H9 (cell line): ENCODE data around the gene PARP8. TPM values are rescaled to one million over a fixed set of nuclear protein-coding genes. Genes with fewer than 3 reads are reported as not detected.

ENCODE experiments used
- DNase-seq: peaks from one replicate; pipeline ENCODE4 v3.0.0-alpha.2; 2017
- H2AFZ ChIP-seq: one replicate; pipeline ENCODE4 v1.6.1; 2013; ENCODE audit warnings: mild to moderate bottlenecking, low read length, control low read depth, moderate library complexity
- H2AK5ac ChIP-seq: 2 replicates; pipeline ENCODE4 v1.6.1; 2013; ENCODE audit warnings: low read length, control low read depth, mixed read lengths; ENCODE audit not compliant: insufficient read length
- H2BK120ac ChIP-seq: one replicate; pipeline ENCODE4 v1.6.1; 2013; ENCODE audit warnings: low read depth, mild to moderate bottlenecking, low read length, control low read depth, inconsistent platforms; ENCODE audit not compliant: poor library complexity, severe bottlenecking
- H2BK12ac ChIP-seq: 2 replicates; pipeline ENCODE4 v1.6.1; 2013; ENCODE audit warnings: low read length, control low read depth, mixed read lengths, low read depth; ENCODE audit not compliant: insufficient read length
- H2BK15ac ChIP-seq: 2 replicates; pipeline ENCODE4 v1.6.1; 2013; ENCODE audit warnings: low read depth, low read length, control low read depth
- H2BK20ac ChIP-seq: one replicate; pipeline ENCODE4 v1.6.1; 2013; ENCODE audit warnings: low read depth, mild to moderate bottlenecking, low read length, control low read depth, inconsistent platforms; ENCODE audit not compliant: poor library complexity, severe bottlenecking
- H2BK5ac ChIP-seq: 2 replicates; pipeline ENCODE4 v1.6.1; 2013; ENCODE audit warnings: low read length, control low read depth, mixed read lengths; ENCODE audit not compliant: insufficient read length
- H3K14ac ChIP-seq: 2 replicates; pipeline ENCODE4 v1.6.1; 2013; ENCODE audit warnings: low read length, control low read depth; ENCODE audit not compliant: insufficient read depth
- H3K18ac ChIP-seq: 2 replicates; pipeline ENCODE4 v1.6.1; 2013; ENCODE audit warnings: low read depth, mild to moderate bottlenecking, mixed read lengths, low read length, control low read depth; ENCODE audit not compliant: insufficient read length
- H3K23ac ChIP-seq: 2 replicates; pipeline ENCODE4 v1.6.1; 2013; ENCODE audit warnings: low read length, control low read depth, mixed read lengths, low read depth; ENCODE audit not compliant: insufficient read length
- H3K23me2 ChIP-seq: 2 replicates; pipeline ENCODE4 v1.6.1; 2013; ENCODE audit warnings: low read depth, mild to moderate bottlenecking, mixed read lengths, low read length, control low read depth; ENCODE audit not compliant: insufficient read length, poor library complexity, severe bottlenecking
- H3K27ac ChIP-seq: 2 replicates; pipeline ENCODE4 v1.5.1; 2013; ENCODE audit warnings: low read length, control low read depth, mixed read lengths, low read depth; ENCODE audit not compliant: insufficient read length
- H3K27me3 ChIP-seq: 2 replicates; pipeline ENCODE4 v1.6.1; 2013; ENCODE audit warnings: low read length, control low read depth, inconsistent platforms; ENCODE audit not compliant: insufficient read depth
- H3K4ac ChIP-seq: 2 replicates; pipeline ENCODE4 v1.6.1; 2013; ENCODE audit warnings: low read depth, mild to moderate bottlenecking, control low read depth, inconsistent platforms, low read length, moderate library complexity
- H3K4me1 ChIP-seq: 2 replicates; pipeline ENCODE4 v1.6.1; 2013; ENCODE audit warnings: low read length, control low read depth, inconsistent platforms; ENCODE audit not compliant: insufficient read depth
- H3K4me2 ChIP-seq: 2 replicates; pipeline ENCODE4 v1.6.1; 2013; ENCODE audit warnings: low read length, control low read depth, mixed read lengths; ENCODE audit not compliant: insufficient read length, insufficient read depth
- H3K56ac ChIP-seq: 2 replicates; pipeline ENCODE4 v1.6.1; 2013; ENCODE audit warnings: low read depth, mild to moderate bottlenecking, mixed read lengths, low read length, control low read depth; ENCODE audit not compliant: insufficient read length
- H3K79me1 ChIP-seq: 2 replicates; pipeline ENCODE4 v1.6.1; 2013; ENCODE audit warnings: low read depth, mild to moderate bottlenecking, moderate library complexity, low read length, control low read depth, inconsistent platforms; ENCODE audit not compliant: insufficient read depth, poor library complexity, severe bottlenecking
- H3K79me2 ChIP-seq: 2 replicates; pipeline ENCODE4 v1.6.1; 2013; ENCODE audit warnings: low read length, control low read depth, inconsistent platforms; ENCODE audit not compliant: insufficient read depth
- H3K9ac ChIP-seq: 2 replicates; pipeline ENCODE4 v1.6.1; 2013; ENCODE audit warnings: low read length, control low read depth, mixed read lengths; ENCODE audit not compliant: insufficient read length; ENCODE audit errors: extremely low read depth
- H3K9me3 ChIP-seq: one replicate; pipeline ENCODE4 v1.6.1; 2013; ENCODE audit warnings: low read depth, low read length, inconsistent platforms; ENCODE audit not compliant: control insufficient read depth
- H3T11ph ChIP-seq: one replicate; pipeline ENCODE4 v1.6.1; 2013; ENCODE audit warnings: mild to moderate bottlenecking, low read length, control low read depth, inconsistent platforms
- H4K20me1 ChIP-seq: one replicate; pipeline ENCODE4 v1.6.1; 2013; ENCODE audit not compliant: control insufficient read depth, insufficient read length, insufficient read depth
- H4K5ac ChIP-seq: 2 replicates; pipeline ENCODE4 v1.6.1; 2013; ENCODE audit warnings: low read depth, mild to moderate bottlenecking, mixed read lengths, low read length, control low read depth; ENCODE audit not compliant: insufficient read length
- H4K8ac ChIP-seq: replicated peaks from 2 replicates; pipeline ENCODE4 v1.6.1; 2013; ENCODE audit warnings: low read length, control low read depth, mixed read lengths, low read depth; ENCODE audit not compliant: insufficient read length
- H4K91ac ChIP-seq: 2 replicates; pipeline ENCODE4 v1.6.1; 2013; ENCODE audit warnings: low read depth, mild to moderate bottlenecking, moderate library complexity, mixed read lengths, low read length, control low read depth; ENCODE audit not compliant: insufficient read length
- H3K27ac Mint-ChIP-seq, 3 experiments: 2 replicates in 2 of 3; 3 replicates in 1 of 3; pipeline ENCODE4 v1.8.0; 2020 to 2021; ENCODE audit warnings: mixed read lengths in 3 of 3, mild to moderate bottlenecking in 1 of 3, moderate library complexity in 1 of 3
- H3K27me3 Mint-ChIP-seq: 2 replicates; pipeline ENCODE4 v1.8.0; 2021; ENCODE audit warnings: low read depth, mild to moderate bottlenecking, moderate library complexity, mixed read lengths
- H3K36me3 Mint-ChIP-seq, 3 experiments: 2 replicates in 2 of 3; 3 replicates in 1 of 3; pipeline ENCODE4 v1.8.0; 2020 to 2021; ENCODE audit warnings: low read depth in 3 of 3, mixed read lengths in 3 of 3; ENCODE audit not compliant: insufficient read depth in 1 of 3
- H3K4me1 Mint-ChIP-seq, 2 experiments: 2 replicates each; pipeline ENCODE4 v1.8.0; 2020; ENCODE audit warnings: mixed read lengths in 2 of 2
- H3K4me3 Mint-ChIP-seq, 2 experiments: 2 replicates in 1 of 2; 3 replicates in 1 of 2; pipeline ENCODE4 v1.8.0; 2020 to 2021; ENCODE audit warnings: mild to moderate bottlenecking in 2 of 2, mixed read lengths in 2 of 2, moderate library complexity in 1 of 2
- H3K9me3 Mint-ChIP-seq, 2 experiments: 2 replicates in 1 of 2; 3 replicates in 1 of 2; pipeline ENCODE4 v1.8.0; 2020; ENCODE audit warnings: mild to moderate bottlenecking in 2 of 2, mixed read lengths in 2 of 2, moderate library complexity in 1 of 2
- total RNA-seq: library from RNA; stranded (reverse); gene quantifications from 2 replicates; pipeline ENCODE4 v1.2.1, GENCODE V29; 2021
- TF ChIP-seq, protein P1 (sequence below): fragments of 200-600 bp; sonication (generic); conservative IDR thresholded peaks from 3 replicates; pipeline ENCODE4 v1.8.0; 2021; ENCODE audit warnings: antibody characterized with exemption, mild to moderate bottlenecking

PARP8 gene
- total RNA-seq, 1 experiment from 2014 or later, result 34.0 TPM

GRCh38 chr5:50786073-50786472 lies 119.6 kb downstream of the PARP8 start:
- TF ChIP-seq, protein P1, sequence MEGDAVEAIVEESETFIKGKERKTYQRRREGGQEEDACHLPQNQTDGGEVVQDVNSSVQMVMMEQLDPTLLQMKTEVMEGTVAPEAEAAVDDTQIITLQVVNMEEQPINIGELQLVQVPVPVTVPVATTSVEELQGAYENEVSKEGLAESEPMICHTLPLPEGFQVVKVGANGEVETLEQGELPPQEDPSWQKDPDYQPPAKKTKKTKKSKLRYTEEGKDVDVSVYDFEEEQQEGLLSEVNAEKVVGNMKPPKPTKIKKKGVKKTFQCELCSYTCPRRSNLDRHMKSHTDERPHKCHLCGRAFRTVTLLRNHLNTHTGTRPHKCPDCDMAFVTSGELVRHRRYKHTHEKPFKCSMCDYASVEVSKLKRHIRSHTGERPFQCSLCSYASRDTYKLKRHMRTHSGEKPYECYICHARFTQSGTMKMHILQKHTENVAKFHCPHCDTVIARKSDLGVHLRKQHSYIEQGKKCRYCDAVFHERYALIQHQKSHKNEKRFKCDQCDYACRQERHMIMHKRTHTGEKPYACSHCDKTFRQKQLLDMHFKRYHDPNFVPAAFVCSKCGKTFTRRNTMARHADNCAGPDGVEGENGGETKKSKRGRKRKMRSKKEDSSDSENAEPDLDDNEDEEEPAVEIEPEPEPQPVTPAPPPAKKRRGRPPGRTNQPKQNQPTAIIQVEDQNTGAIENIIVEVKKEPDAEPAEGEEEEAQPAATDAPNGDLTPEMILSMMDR, result no peak
- H4K5ac ChIP-seq, result no peak overlapping the region
- no peak overlapping the region for H2BK15ac ChIP-seq
- no peak overlapping the region for H4K91ac ChIP-seq
- no peak overlapping the region for H2BK20ac ChIP-seq
- Mint-ChIP-seq H3K27ac (no peak overlapping the region), H3K4me1 (no peaks in the 10 kb centered on the region), H3K9me3 (no peaks in the 10 kb centered on the region), H3K27me3 (no peaks in the 10 kb centered on the region), H3K4me3 (no peak overlapping the region), H3K36me3 (peaks cover 4 to 13% (median 8%) of the 10 kb centered on the region in 3 experiments)
- no peaks in the 10 kb centered on the region for H3K27me3 ChIP-seq
- H2BK5ac ChIP-seq, result no peak overlapping the region
- no peak overlapping the region for H3K18ac ChIP-seq
- no peaks in the 10 kb centered on the region for H3K79me2 ChIP-seq
- no peaks in the 10 kb centered on the region for H3K23me2 ChIP-seq
- no peak overlapping the region for H3K14ac ChIP-seq
- no peak overlapping the region for H3K9ac ChIP-seq
- no peak overlapping the region for H4K8ac ChIP-seq
- no peak overlapping the region for H2BK12ac ChIP-seq
- no peak overlapping the region for H3K23ac ChIP-seq
- H2BK120ac ChIP-seq, result no peak overlapping the region
- H3K27ac ChIP-seq, result no peak overlapping the region
- no peaks in the 10 kb centered on the region for H3K9me3 ChIP-seq
- H3K4ac ChIP-seq, result no peak overlapping the region
- no peak overlapping the region for H2AFZ ChIP-seq
- H4K20me1 ChIP-seq, result no peaks in the 10 kb centered on the region
- no peaks in the 10 kb centered on the region for H3K4me1 ChIP-seq
- H3T11ph ChIP-seq, result no peak overlapping the region
- H3K4me2 ChIP-seq, result no peak overlapping the region
- no peak for DNase-seq
- no peaks in the 10 kb centered on the region for H3K79me1 ChIP-seq
- H3K56ac ChIP-seq, result no peak overlapping the region
- no peak overlapping the region for H2AK5ac ChIP-seq
